ENCODE measurements around the gene CNKSR3.

Gene CNKSR3

DNA sequence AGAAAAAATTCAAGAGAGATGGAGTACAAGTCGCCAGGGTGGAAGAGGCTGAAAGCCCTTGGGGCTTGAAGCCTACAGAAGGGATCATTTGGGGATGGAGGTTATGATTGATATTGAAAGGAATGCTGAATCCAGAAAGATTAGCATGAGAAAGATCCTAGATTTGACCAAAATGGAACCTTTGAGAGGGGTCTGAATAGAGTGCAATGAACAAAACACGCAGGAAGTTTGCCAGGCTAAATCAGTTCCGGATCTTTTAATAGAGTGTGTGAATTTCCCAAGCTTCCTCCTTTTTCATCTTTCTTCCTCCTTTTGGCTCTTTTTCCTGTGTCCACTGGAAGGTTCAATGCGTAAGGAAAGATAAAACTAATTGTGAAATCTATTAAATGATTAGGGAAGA is 169.1 kb downstream of the CNKSR3 start:
- no peak for DNase-seq (ENCODE audit: low read depth)
- no peak overlapping the region for H3K4me3 ChIP-seq (ENCODE audit: low read depth, low read length)
- TF ChIP-seq, protein P1, sequence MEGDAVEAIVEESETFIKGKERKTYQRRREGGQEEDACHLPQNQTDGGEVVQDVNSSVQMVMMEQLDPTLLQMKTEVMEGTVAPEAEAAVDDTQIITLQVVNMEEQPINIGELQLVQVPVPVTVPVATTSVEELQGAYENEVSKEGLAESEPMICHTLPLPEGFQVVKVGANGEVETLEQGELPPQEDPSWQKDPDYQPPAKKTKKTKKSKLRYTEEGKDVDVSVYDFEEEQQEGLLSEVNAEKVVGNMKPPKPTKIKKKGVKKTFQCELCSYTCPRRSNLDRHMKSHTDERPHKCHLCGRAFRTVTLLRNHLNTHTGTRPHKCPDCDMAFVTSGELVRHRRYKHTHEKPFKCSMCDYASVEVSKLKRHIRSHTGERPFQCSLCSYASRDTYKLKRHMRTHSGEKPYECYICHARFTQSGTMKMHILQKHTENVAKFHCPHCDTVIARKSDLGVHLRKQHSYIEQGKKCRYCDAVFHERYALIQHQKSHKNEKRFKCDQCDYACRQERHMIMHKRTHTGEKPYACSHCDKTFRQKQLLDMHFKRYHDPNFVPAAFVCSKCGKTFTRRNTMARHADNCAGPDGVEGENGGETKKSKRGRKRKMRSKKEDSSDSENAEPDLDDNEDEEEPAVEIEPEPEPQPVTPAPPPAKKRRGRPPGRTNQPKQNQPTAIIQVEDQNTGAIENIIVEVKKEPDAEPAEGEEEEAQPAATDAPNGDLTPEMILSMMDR (IDR thresholded peaks at IDR 0.05; ENCODE audit: low read depth, low read length, missing control alignments): no peak
